Duodenal mucosa (tissue), 2 donors: ENCODE data around the gene BBX.
"Not testable (repeated sequence)": the region's sequence is repeated elsewhere in the genome, so short reads cannot be mapped to it uniquely, and the experiment has no call there.

Experiments
- H3K27ac ChIP-seq: one replicate; pipeline ENCODE4 v1.7.0; 2013; ENCODE audit warnings: low read depth, low read length
- H3K27me3 ChIP-seq, 2 donors: one replicate each; pipeline ENCODE4 v1.7.0; 2013; ENCODE audit warnings: low read length in 2 of 2, control low read depth in 1 of 2; ENCODE audit not compliant: insufficient read depth in 2 of 2, control insufficient read depth in 1 of 2
- H3K36me3 ChIP-seq, 2 donors: one replicate each; pipeline ENCODE4 v1.7.0; 2013; ENCODE audit warnings: low read length in 2 of 2, control low read depth in 1 of 2; ENCODE audit not compliant: insufficient read depth in 2 of 2, control insufficient read depth in 1 of 2
- H3K4me1 ChIP-seq, 2 donors: one replicate each; pipeline ENCODE4 v1.7.0; 2013; ENCODE audit warnings: low read length in 2 of 2, control low read depth in 1 of 2; ENCODE audit not compliant: insufficient read depth in 2 of 2, control insufficient read depth in 1 of 2
- H3K4me3 ChIP-seq, 2 donors: one replicate each; pipeline ENCODE4 v1.7.0; 2013; ENCODE audit warnings: low read length in 2 of 2, low read depth in 1 of 2
- H3K9ac ChIP-seq, 2 donors: one replicate each; pipeline ENCODE4 v1.7.0; 2013; ENCODE audit warnings: low read length in 2 of 2, low read depth in 1 of 2
- H3K9me3 ChIP-seq, 2 donors: one replicate each; pipeline ENCODE4 v1.7.0; 2013; ENCODE audit warnings: low read length in 2 of 2, control low read depth in 1 of 2; ENCODE audit not compliant: control insufficient read depth in 1 of 2

Gene BBX

GRCh38 chr3:107689355-107689754 is 166.6 kb downstream of the BBX start:
- no peaks in the 10 kb centered on the region for H3K27me3 ChIP-seq
- H3K9me3 ChIP-seq: no peaks in the 10 kb centered on the region
- no peaks in the 10 kb centered on the region for H3K36me3 ChIP-seq
- H3K9ac ChIP-seq: no peak overlapping the region
- no peak overlapping the region for H3K27ac ChIP-seq
- no peaks in the 10 kb centered on the region for H3K4me1 ChIP-seq
- no peak overlapping the region for H3K4me3 ChIP-seq

DNA sequence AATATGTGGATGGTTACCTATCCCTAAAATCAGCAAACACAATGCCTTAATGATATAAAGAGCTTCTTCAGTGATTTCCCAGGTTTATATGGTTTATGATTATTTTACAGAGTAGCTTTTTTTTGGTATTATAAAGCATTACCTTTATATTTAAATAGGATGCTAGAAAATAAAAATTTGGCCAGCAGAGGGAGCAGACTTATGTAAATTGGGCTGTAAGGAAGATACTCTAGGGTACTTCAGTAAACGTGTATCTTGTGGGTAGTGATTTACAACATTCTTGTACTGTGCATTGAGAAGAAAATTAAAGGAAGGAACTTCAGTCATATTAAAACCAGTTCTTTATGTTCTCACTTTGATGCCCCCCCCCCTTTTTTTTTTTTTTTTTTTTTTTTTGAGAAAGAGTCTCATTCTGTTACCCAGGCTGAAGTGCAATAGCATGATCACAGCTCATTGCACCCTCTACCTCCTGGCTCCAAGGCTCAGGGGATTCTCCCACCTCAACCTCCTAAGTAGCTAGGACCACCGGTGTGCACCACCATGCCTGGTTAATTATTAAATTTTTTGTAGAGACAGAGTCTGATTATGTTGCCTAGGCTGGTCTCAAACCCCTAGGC is 167.9 kb downstream of the BBX start:
- H3K9ac ChIP-seq: no peak overlapping the region
- no peaks in the 10 kb centered on the region for H3K4me1 ChIP-seq
- no peaks in the 10 kb centered on the region for H3K36me3 ChIP-seq
- H3K27ac ChIP-seq: no peak overlapping the region
- H3K4me3 ChIP-seq: no peak overlapping the region
- no peaks in the 10 kb centered on the region for H3K27me3 ChIP-seq
- no peaks in the 10 kb centered on the region for H3K9me3 ChIP-seq

GRCh38 chr3:107691984-107692383 is 169.2 kb downstream of the BBX start:
- H3K9ac ChIP-seq, H3K36me3 ChIP-seq, H3K27ac ChIP-seq, H3K27me3 ChIP-seq, H3K4me3 ChIP-seq, H3K4me1 ChIP-seq, H3K9me3 ChIP-seq: not testable (repeated sequence)

- not testable (repeated sequence) for H3K9me3 ChIP-seq, H3K27me3 ChIP-seq, H3K9ac ChIP-seq, H3K36me3 ChIP-seq, H3K27ac ChIP-seq, H3K4me1 ChIP-seq
- peak overlapping the region in 1 of 2 donors; percentile 43 for H3K4me3 ChIP-seq
These were observed 174.6 kb downstream of the BBX start for GRCh38 chr3:107697348-107697747.

DNA sequence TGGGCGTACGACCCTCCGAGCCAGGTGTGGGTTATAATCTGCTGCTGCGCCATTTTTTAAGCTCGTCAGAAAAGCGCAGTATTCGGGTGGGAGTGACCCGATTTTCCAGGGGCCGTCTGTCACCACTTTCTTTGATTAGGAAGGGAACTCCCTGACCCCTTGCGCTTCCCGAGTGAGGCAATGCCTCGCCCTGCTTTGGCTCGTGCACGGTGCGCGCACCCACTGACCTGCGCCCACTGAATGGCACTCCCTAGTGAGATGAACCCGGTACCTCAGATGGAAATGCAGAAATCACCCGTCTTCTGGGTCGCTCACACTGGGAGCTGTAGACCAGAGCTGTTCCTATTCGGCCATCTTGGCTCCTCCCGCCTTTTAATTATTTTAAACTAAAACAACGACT is 175.1 kb downstream of the BBX start:
- not testable (repeated sequence) for H3K36me3 ChIP-seq, H3K9me3 ChIP-seq, H3K27ac ChIP-seq, H3K27me3 ChIP-seq, H3K4me1 ChIP-seq, H3K9ac ChIP-seq
- H3K4me3 ChIP-seq: peak overlapping the region; percentile 43 to 63

GRCh38 chr3:107699682-107700081 is 176.9 kb downstream of the BBX start:
- no peaks in the 10 kb centered on the region for H3K9me3 ChIP-seq
- H3K27ac ChIP-seq: no peak overlapping the region
- H3K36me3 ChIP-seq: no peaks in the 10 kb centered on the region

DNA sequence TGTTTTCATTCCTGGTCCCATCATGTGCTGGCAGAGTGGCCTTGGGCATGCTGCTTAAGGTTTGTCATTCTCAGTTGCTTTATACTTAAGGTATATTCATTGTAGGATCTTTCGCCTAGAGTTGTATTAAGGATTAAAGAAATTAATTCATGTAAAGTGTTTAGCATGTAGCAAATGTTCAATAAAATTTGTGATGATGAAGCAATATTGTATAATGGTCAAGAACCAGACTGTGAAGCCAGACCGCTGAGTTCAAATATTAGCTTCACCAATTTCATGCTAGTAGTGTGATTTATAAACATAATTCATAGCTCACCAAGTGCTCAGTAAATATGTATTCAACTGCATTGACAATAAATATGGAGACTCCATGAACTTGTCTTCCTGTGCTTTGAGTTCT is 178.5 kb downstream of the BBX start:
- no peaks in the 10 kb centered on the region for H3K36me3 ChIP-seq
- peaks cover 0 to 2% of the 10 kb centered on the region in 2 donors for H3K4me1 ChIP-seq
- no peaks in the 10 kb centered on the region for H3K27me3 ChIP-seq
- H3K27ac ChIP-seq: no peak overlapping the region
- H3K9me3 ChIP-seq: no peaks in the 10 kb centered on the region
- no peak overlapping the region for H3K4me3 ChIP-seq
- no peak overlapping the region for H3K9ac ChIP-seq

More at GRCh38 chr3:107699682-107700081, 176.9 kb downstream of the BBX start:
- no peak overlapping the region for H3K9ac ChIP-seq
- no peak overlapping the region for H3K4me3 ChIP-seq
- no peaks in the 10 kb centered on the region for H3K27me3 ChIP-seq
- peaks cover 0 to 2% of the 10 kb centered on the region in 2 donors for H3K4me1 ChIP-seq

- H3K27me3 ChIP-seq: no peaks in the 10 kb centered on the region
- H3K27ac ChIP-seq: no peak overlapping the region
- H3K9ac ChIP-seq: no peak overlapping the region
- H3K4me3 ChIP-seq: no peak overlapping the region
- H3K36me3 ChIP-seq: no peaks in the 10 kb centered on the region
- peaks cover 0 to 2% of the 10 kb centered on the region in 2 donors for H3K4me1 ChIP-seq
- H3K9me3 ChIP-seq: no peaks in the 10 kb centered on the region
These were observed 181.7 kb downstream of the BBX start for GRCh38 chr3:107704477-107704876.

GRCh38 chr3:107705046-107705445 is 182.3 kb downstream of the BBX start:
- Histone ChIP-seq H3K4me3 (no peak overlapping the region), H3K9me3 (no peaks in the 10 kb centered on the region), H3K9ac (no peak overlapping the region), H3K4me1 (peaks cover 0 to 2% of the 10 kb centered on the region in 2 donors), H3K27ac (no peak overlapping the region), H3K36me3 (no peaks in the 10 kb centered on the region), H3K27me3 (no peaks in the 10 kb centered on the region)

DNA sequence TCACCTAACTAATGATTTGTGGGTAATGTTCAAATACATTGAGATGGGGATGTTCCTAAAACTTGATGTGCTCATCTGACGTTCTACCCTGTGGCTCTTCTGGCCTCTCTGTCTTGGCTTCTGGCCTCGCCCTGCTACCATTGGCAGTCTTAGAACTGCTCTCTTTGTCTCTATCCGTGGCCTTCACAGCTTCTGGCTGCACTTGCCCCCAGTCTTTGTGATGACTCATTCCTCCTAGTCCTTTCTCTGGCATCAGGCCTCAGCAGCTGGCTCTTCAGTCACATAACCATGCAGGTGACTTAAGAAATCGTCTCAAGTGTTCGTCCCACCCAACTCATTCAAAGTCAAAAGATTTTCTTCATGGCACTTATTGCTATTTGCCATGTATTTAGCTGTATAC is 188.1 kb downstream of the BBX start:
- H3K9me3 ChIP-seq: no peaks in the 10 kb centered on the region
- no peaks in the 10 kb centered on the region for H3K4me1 ChIP-seq
- no peak overlapping the region for H3K27ac ChIP-seq
- no peaks in the 10 kb centered on the region for H3K27me3 ChIP-seq
- peaks cover 0 to 8% of the 10 kb centered on the region in 2 donors for H3K36me3 ChIP-seq
- no peak overlapping the region for H3K9ac ChIP-seq
- no peak overlapping the region for H3K4me3 ChIP-seq

GRCh38 chr3:107716734-107717133 is 194.0 kb downstream of the BBX start:
- no peaks in the 10 kb centered on the region for H3K4me1 ChIP-seq
- no peak overlapping the region for H3K27ac ChIP-seq
- H3K27me3 ChIP-seq: no peaks in the 10 kb centered on the region
- H3K9ac ChIP-seq: no peak overlapping the region
- no peaks in the 10 kb centered on the region for H3K9me3 ChIP-seq
- H3K4me3 ChIP-seq: no peak overlapping the region
- peaks cover 0 to 4% of the 10 kb centered on the region in 2 donors for H3K36me3 ChIP-seq
